ENCODE results near the gene MEIKIN.

GRCh38 chr5:131939690-131940345, 5.6 kb downstream of the MEIKIN start:
- TF ChIP-seq CTCF (IDR thresholded peaks at IDR 0.05; ENCODE audit: low read length) (no peak), EZH2 (optimal IDR thresholded peaks at IDR 0.05; ENCODE audit: low read depth, low read length) (no peak)

Data from MM.1S (cell line).